Measurements from ENCODE around the gene NACA2.
"Not testable (repeated sequence)": the region's sequence is repeated elsewhere in the genome, so short reads cannot be mapped to it uniquely, and the experiment has no call there.

The NACA2 gene

GRCh38 chr17:61575352-61575975 lies 15.6 kb downstream of the NACA2 start:
- Histone ChIP-seq H3K79me2 (ENCODE audit: control insufficient read depth, low read length) (no peaks in the 10 kb centered on the region), H3K4me3 (ENCODE audit: low read length) (no peak overlapping the region), H4K20me1 (ENCODE audit: control insufficient read depth, insufficient read depth, low read depth, low read length) (no peaks in the 10 kb centered on the region), H3K4me1 (ENCODE audit: control insufficient read depth, low read length) (no peaks in the 10 kb centered on the region), H3K36me3 (ENCODE audit: control insufficient read depth, low read length) (no peaks in the 10 kb centered on the region), H3K27me3 (ENCODE audit: control insufficient read depth, low read length) (peaks cover 14% of the 10 kb centered on the region; the same call in 1 of the 2 replicates), H3K4me2 (ENCODE audit: low read length) (no peak overlapping the region), H3K9me3 (ENCODE audit: control insufficient read depth, insufficient read depth, low read length) (no peaks in the 10 kb centered on the region), H3K27ac (ENCODE audit: low read depth, low read length) (no peak overlapping the region), H3F3A (ENCODE audit: control insufficient read depth, insufficient read depth) (no peaks in the 10 kb centered on the region), H3K9me2 (replicated peaks; ENCODE audit: control insufficient read depth, low read length) (no peaks in the 10 kb centered on the region)
- no peak for TF ChIP-seq EZH2phosphoT487 (IDR thresholded peaks at IDR 0.05; ENCODE audit: borderline replicate concordance, low read length)
- TF ChIP-seq, protein P1, sequence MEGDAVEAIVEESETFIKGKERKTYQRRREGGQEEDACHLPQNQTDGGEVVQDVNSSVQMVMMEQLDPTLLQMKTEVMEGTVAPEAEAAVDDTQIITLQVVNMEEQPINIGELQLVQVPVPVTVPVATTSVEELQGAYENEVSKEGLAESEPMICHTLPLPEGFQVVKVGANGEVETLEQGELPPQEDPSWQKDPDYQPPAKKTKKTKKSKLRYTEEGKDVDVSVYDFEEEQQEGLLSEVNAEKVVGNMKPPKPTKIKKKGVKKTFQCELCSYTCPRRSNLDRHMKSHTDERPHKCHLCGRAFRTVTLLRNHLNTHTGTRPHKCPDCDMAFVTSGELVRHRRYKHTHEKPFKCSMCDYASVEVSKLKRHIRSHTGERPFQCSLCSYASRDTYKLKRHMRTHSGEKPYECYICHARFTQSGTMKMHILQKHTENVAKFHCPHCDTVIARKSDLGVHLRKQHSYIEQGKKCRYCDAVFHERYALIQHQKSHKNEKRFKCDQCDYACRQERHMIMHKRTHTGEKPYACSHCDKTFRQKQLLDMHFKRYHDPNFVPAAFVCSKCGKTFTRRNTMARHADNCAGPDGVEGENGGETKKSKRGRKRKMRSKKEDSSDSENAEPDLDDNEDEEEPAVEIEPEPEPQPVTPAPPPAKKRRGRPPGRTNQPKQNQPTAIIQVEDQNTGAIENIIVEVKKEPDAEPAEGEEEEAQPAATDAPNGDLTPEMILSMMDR (IDR thresholded peaks at IDR 0.05; ENCODE audit: low read depth, low read length, poor library complexity, severe bottlenecking) = no peak

DNA sequence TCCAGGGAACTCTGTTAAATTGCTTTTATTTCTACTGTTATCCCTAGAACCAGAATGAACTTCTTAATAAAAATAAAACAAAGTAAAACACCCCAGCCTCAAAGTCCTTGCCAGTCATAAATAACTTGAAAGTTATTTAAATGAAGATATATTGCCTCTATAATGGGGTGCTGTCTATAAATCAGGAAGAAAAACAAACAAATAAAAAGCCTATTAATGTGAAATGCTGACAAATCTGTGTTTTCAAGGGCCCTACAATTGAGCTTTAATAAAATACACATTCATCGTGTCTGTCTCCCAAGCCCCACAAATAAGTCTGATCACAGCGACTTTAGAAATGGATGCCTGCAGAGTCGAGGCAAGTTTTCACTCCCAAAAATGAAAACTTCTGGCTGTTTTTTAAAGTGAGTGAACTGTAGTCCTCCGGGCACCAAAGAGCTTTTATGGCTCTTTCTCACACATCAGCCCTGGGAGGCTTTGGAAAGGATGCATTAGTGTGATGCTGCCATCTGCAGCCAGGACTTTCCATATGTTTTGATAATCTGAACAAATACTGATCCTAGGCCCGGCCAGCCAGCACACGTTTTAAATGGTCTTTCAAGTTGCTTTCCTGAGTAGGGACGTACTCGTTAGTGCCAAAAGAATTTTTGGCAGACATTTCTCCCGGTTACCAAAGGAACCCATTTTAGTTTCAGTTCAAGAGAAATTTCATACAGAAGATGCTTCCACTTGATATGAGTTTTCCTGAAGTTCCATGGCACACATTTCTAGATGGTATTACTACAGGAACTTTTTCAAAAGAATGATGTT lies 16.3 kb downstream of the NACA2 start:
- no peaks in the 10 kb centered on the region for H3K79me2 ChIP-seq (ENCODE audit: control insufficient read depth, low read length)
- TF ChIP-seq, protein P1 (IDR thresholded peaks at IDR 0.05; ENCODE audit: low read depth, low read length, poor library complexity, severe bottlenecking) = peak; percentile 26
- no peak for TF ChIP-seq EZH2phosphoT487 (IDR thresholded peaks at IDR 0.05; ENCODE audit: borderline replicate concordance, low read length)
- no peaks in the 10 kb centered on the region for H3K9me3 ChIP-seq (ENCODE audit: control insufficient read depth, insufficient read depth, low read length)
- H3K4me1 ChIP-seq (ENCODE audit: control insufficient read depth, low read length) = no peaks in the 10 kb centered on the region
- H3K9me2 ChIP-seq (replicated peaks; ENCODE audit: control insufficient read depth, low read length) = no peaks in the 10 kb centered on the region
- no peaks in the 10 kb centered on the region for H3F3A ChIP-seq (ENCODE audit: control insufficient read depth, insufficient read depth)
- H3K27me3 ChIP-seq (ENCODE audit: control insufficient read depth, low read length) = peaks cover 14% of the 10 kb centered on the region; the same call in 1 of the 2 replicates
- no peak overlapping the region for H3K4me2 ChIP-seq (ENCODE audit: low read length)
- H4K20me1 ChIP-seq (ENCODE audit: control insufficient read depth, insufficient read depth, low read depth, low read length) = no peaks in the 10 kb centered on the region
- H3K4me3 ChIP-seq (ENCODE audit: low read length) = no peak overlapping the region
- H3K36me3 ChIP-seq (ENCODE audit: control insufficient read depth, low read length) = no peaks in the 10 kb centered on the region
- H3K27ac ChIP-seq (ENCODE audit: low read depth, low read length) = no peak overlapping the region

GRCh38 chr17:61572547-61572946 lies 18.5 kb downstream of the NACA2 start:
- peaks cover 11% of the 10 kb centered on the region; the same call in 1 of the 2 replicates for H3K27me3 ChIP-seq (ENCODE audit: control insufficient read depth, low read length)
- H3K36me3 ChIP-seq (ENCODE audit: control insufficient read depth, low read length); H4K20me1 ChIP-seq (ENCODE audit: control insufficient read depth, insufficient read depth, low read depth, low read length); H3F3A ChIP-seq (ENCODE audit: control insufficient read depth, insufficient read depth); H3K27ac ChIP-seq (ENCODE audit: low read depth, low read length); H3K9me3 ChIP-seq (ENCODE audit: control insufficient read depth, insufficient read depth, low read length); H3K4me2 ChIP-seq (ENCODE audit: low read length); H3K4me3 ChIP-seq (ENCODE audit: low read length); H3K79me2 ChIP-seq (ENCODE audit: control insufficient read depth, low read length); H3K9me2 ChIP-seq (replicated peaks; ENCODE audit: control insufficient read depth, low read length); H3K4me1 ChIP-seq (ENCODE audit: control insufficient read depth, low read length): not testable (repeated sequence)

DNA sequence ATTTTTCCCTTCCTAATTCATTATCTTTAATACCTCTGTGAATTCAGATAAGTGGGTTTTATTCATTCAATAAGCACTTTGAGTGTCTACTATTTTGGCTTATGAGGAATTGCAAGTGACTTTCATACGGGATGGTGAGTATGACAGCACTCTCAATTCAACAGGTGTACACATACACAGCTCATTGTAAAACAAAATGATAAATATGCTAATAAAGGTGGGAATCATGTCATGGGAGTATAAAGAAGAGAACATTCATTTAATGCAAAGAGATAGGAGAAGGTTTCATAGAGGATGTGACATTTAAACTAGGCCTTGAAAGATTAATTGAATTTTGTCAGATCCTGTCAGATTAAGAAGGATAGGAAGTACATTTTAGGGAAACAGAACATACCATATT lies 19.4 kb downstream of the NACA2 start:
- Histone ChIP-seq H3K36me3 (ENCODE audit: control insufficient read depth, low read length) (no peaks in the 10 kb centered on the region), H3F3A (ENCODE audit: control insufficient read depth, insufficient read depth) (no peaks in the 10 kb centered on the region), H3K9me2 (replicated peaks; ENCODE audit: control insufficient read depth, low read length) (no peaks in the 10 kb centered on the region), H3K27ac (ENCODE audit: low read depth, low read length) (no peak overlapping the region), H3K4me1 (ENCODE audit: control insufficient read depth, low read length) (no peaks in the 10 kb centered on the region), H3K9me3 (ENCODE audit: control insufficient read depth, insufficient read depth, low read length) (no peaks in the 10 kb centered on the region), H4K20me1 (ENCODE audit: control insufficient read depth, insufficient read depth, low read depth, low read length) (no peaks in the 10 kb centered on the region), H3K4me3 (ENCODE audit: low read length) (no peak overlapping the region), H3K27me3 (ENCODE audit: control insufficient read depth, low read length) (peaks cover 11% of the 10 kb centered on the region; the same call in 1 of the 2 replicates), H3K79me2 (ENCODE audit: control insufficient read depth, low read length) (peaks cover 7% of the 10 kb centered on the region; the same call in 1 of the 2 replicates), H3K4me2 (ENCODE audit: low read length) (no peak overlapping the region)
- TF ChIP-seq EZH2phosphoT487 (IDR thresholded peaks at IDR 0.05; ENCODE audit: borderline replicate concordance, low read length) = no peak
- TF ChIP-seq, protein P1 (IDR thresholded peaks at IDR 0.05; ENCODE audit: low read depth, low read length, poor library complexity, severe bottlenecking) = no peak
